HepG2 (cell line): ENCODE data around the gene GCC1. TPM values are rescaled to one million over a fixed set of nuclear protein-coding genes. Genes with fewer than 3 reads are reported as not detected.
A peak's percentile ranks its signal among the peaks of the same experiment; 100 is the strongest.

ENCODE experiments used
- GLI4 ChIP-seq: sonication (generic); formaldehyde crosslinking; IDR thresholded peaks from 2 replicates; pipeline ENCODE4 v1.5.1; 2020; ENCODE audit warnings: missing genetic modification reagents, mild to moderate bottlenecking, moderate library complexity, borderline replicate concordance
- NFIC ChIP-seq: IDR thresholded peaks from 2 replicates; pipeline ENCODE4 v1.6.1; 2012; ENCODE audit warnings: mild to moderate bottlenecking, low read length, inconsistent platforms
- NONO ChIP-seq, 2 experiments: fragments of 450-650 bp in 1 of 2; sonication (generic) in 1 of 2; formaldehyde crosslinking in 1 of 2; IDR thresholded peaks in 1 of 2; conservative IDR thresholded peaks in 1 of 2; 2 replicates each; pipeline versions ENCODE4 v1.6.1 to v1.8.0; 2017 to 2022; ENCODE audit warnings: mild to moderate bottlenecking in 1 of 2, missing genetic modification reagents in 1 of 2, moderate library complexity in 1 of 2
- NR1H2 ChIP-seq: sonication (generic); formaldehyde crosslinking; IDR thresholded peaks from 2 replicates; pipeline ENCODE4 v1.8.1; 2022; ENCODE audit warnings: low read depth, missing genetic modification reagents, borderline replicate concordance
- PHF20 ChIP-seq: sonication (generic); formaldehyde crosslinking; IDR thresholded peaks from 2 replicates; pipeline ENCODE4 v1.5.0; 2020; ENCODE audit warnings: mild to moderate bottlenecking, missing genetic modification reagents
- PHF21A ChIP-seq: sonication (generic); formaldehyde crosslinking; IDR thresholded peaks from 2 replicates; pipeline ENCODE4 v1.5.0; 2020; ENCODE audit warnings: mild to moderate bottlenecking, missing genetic modification reagents
- SIX4 ChIP-seq: sonication (generic); formaldehyde crosslinking; IDR thresholded peaks from 2 replicates; pipeline ENCODE4 v1.4.0; 2020; ENCODE audit warnings: missing genetic modification reagents
- SPEN ChIP-seq: sonication (generic); formaldehyde crosslinking; IDR thresholded peaks from 2 replicates; pipeline ENCODE4 v1.5.1; 2020; ENCODE audit warnings: low read depth, mild to moderate bottlenecking, missing genetic modification reagents
- THAP11 ChIP-seq: IDR thresholded peaks from 2 replicates; pipeline ENCODE4 v1.6.1; 2016; ENCODE audit warnings: missing biosample characterization, missing genetic modification reagents
- ZFYVE20 ChIP-seq: sonication (generic); formaldehyde crosslinking; IDR thresholded peaks from 2 replicates; pipeline ENCODE4 v1.8.0; 2023; ENCODE audit warnings: low read depth, mild to moderate bottlenecking, moderate library complexity, missing genetic modification reagents, borderline replicate concordance
- ZNF205 ChIP-seq: IDR thresholded peaks from 2 replicates; pipeline ENCODE4 v1.6.1; 2018; ENCODE audit warnings: missing biosample characterization, missing genetic modification reagents
- ZNF207 ChIP-seq: fragments of 450-650 bp; IDR thresholded peaks from 2 replicates; pipeline ENCODE4 v1.6.1; 2016; ENCODE audit warnings: antibody characterized with exemption, borderline replicate concordance
- ZNF552 ChIP-seq: sonication (generic); formaldehyde crosslinking; IDR thresholded peaks from 2 replicates; pipeline ENCODE4 v1.9.0; 2022; ENCODE audit warnings: missing genetic modification reagents, mild to moderate bottlenecking, borderline replicate concordance
- ZNF577 ChIP-seq: sonication (generic); formaldehyde crosslinking; IDR thresholded peaks from 2 replicates; pipeline ENCODE4 v1.4.0; 2020; ENCODE audit warnings: mild to moderate bottlenecking, low read depth, missing genetic modification reagents, borderline replicate concordance
- polyA plus RNA-seq, 8 experiments: library from polyadenylated mRNA; depleted of rRNA in 3 of 8; stranded (reverse) in 7 of 8; unstranded in 1 of 8; fragments of >200 nt; fragmentation: Illumina TruSeq in 4 of 8; extraction: Trizol in 4 of 8; gene quantifications; 2 replicates each; pipeline versions ENCODE4 v1.2.1 to v1.2.3, GENCODE V29; 2011 to 2016; ENCODE audit warnings: low read depth in 4 of 8, missing spikeins in 1 of 8, mixed read lengths in 1 of 8; ENCODE audit not compliant: insufficient read depth in 1 of 8
- total RNA-seq, 5 experiments: library from RNA; depleted of rRNA; stranded (reverse); fragments of >200 nt; fragmentation: Illumina TruSeq; extraction: Trizol; gene quantifications; 2 replicates each; pipeline ENCODE4 v1.2.3, GENCODE V29; 2016; ENCODE audit warnings: low read depth in 1 of 5
- TF ChIP-seq, protein P1 (sequence below), 2 experiments: sonication (generic) in 1 of 2; formaldehyde crosslinking in 1 of 2; IDR thresholded peaks; 2 replicates each; pipeline versions ENCODE4 v1.4.0 to v1.6.1; 2018 to 2020; ENCODE audit warnings: missing genetic modification reagents in 2 of 2, borderline replicate concordance in 1 of 2, low read depth in 1 of 2, mild to moderate bottlenecking in 1 of 2, missing biosample characterization in 1 of 2
- TF ChIP-seq, protein P2 (sequence below): sonication (generic); formaldehyde crosslinking; IDR thresholded peaks from 2 replicates; pipeline ENCODE4 v1.5.1; 2020; ENCODE audit warnings: mild to moderate bottlenecking, missing genetic modification reagents, borderline replicate concordance
- TF ChIP-seq, protein P3 (sequence below): sonication (generic); formaldehyde crosslinking; conservative IDR thresholded peaks from 2 replicates; pipeline ENCODE4 v1.8.1; 2023; ENCODE audit warnings: missing genetic modification reagents
- TF ChIP-seq, protein P4 (sequence below): sonication (generic); formaldehyde crosslinking; IDR thresholded peaks from 2 replicates; pipeline ENCODE4 v1.5.0; 2020; ENCODE audit warnings: mild to moderate bottlenecking, missing genetic modification reagents, borderline replicate concordance

GCC1 gene
- total and polyA plus RNA-seq, 2 of the 13 experiments (the other 11 are each of a cell fraction or from before 2014, with no cell fraction given), result 2.5 to 15.3 TPM

DNA sequence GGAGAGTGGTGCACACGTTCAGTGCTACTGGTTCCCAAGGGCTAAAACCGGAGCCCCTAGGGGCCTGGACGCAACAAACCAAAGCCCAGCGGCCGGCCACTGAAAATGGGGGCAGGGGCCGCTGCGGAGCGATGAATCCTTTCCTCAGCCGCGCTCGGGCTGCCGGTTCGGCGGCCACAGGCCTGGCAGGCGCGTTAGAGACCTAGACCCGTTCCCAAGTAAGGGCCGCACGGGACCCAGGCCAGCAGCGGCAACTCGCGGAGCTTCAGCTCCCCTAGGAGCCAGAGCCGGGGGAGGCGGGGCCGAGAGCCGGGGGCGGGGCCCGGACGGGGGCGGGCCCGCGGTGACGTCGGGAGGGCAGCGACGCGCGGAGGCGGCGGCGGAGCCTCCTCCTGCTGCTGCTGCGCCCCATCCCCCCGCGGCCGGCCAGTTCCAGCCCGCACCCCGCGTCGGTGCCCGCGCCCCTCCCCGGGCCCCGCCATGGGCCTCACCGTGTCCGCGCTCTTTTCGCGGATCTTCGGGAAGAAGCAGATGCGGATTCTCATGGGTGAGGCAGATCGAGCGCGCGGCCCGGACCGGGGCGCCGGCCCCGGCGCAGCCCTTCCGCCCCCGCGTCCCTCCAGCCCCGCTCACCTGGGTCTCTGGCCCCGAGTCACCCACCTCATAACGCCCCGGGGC lies 2.8 kb upstream of the GCC1 start, which contains the start of gene ARF5 (continued):
- TF ChIP-seq ZNF552, result no peak
- no peak; the same call in 1 of the 2 replicates for TF ChIP-seq PHF21A (CRISPR knock-in tag)
- TF ChIP-seq, protein P1, sequence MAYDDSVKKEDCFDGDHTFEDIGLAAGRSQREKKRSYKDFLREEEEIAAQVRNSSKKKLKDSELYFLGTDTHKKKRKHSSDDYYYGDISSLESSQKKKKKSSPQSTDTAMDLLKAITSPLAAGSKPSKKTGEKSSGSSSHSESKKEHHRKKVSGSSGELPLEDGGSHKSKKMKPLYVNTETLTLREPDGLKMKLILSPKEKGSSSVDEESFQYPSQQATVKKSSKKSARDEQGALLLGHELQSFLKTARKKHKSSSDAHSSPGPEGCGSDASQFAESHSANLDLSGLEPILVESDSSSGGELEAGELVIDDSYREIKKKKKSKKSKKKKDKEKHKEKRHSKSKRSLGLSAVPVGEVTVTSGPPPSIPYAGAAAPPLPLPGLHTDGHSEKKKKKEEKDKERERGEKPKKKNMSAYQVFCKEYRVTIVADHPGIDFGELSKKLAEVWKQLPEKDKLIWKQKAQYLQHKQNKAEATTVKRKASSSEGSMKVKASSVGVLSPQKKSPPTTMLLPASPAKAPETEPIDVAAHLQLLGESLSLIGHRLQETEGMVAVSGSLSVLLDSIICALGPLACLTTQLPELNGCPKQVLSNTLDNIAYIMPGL (CRISPR knock-in tag; IDR thresholded peaks at IDR 0.05; ENCODE audit: borderline replicate concordance in 1 of 2, low read depth in 1 of 2), result no peak
- TF ChIP-seq GLI4 (CRISPR knock-in tag), result no peak
- TF ChIP-seq THAP11 (CRISPR knock-in tag), result 0 out of 2 replicates have a peak, but pooled peaks have one; percentile 7
- TF ChIP-seq, protein P2, sequence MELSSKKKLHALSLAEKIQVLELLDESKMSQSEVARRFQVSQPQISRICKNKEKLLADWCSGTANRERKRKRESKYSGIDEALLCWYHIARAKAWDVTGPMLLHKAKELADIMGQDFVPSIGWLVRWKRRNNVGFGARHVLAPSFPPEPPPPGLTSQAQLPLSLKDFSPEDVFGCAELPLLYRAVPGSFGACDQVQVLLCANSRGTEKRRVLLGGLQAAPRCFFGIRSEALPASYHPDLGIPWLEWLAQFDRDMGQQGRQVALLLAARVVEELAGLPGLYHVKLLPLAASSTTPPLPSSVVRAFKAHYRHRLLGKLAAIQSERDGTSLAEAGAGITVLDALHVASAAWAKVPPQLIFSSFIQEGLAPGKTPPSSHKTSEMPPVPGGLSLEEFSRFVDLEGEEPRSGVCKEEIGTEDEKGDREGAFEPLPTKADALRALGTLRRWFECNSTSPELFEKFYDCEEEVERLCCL (CRISPR knock-in tag), result no peak
- TF ChIP-seq NONO (IDR thresholded peaks at IDR 0.05), result no peak
- no peak for TF ChIP-seq NONO (CRISPR knock-in tag; conservative IDR thresholded peaks at IDR 0.05)
- TF ChIP-seq, protein P3, sequence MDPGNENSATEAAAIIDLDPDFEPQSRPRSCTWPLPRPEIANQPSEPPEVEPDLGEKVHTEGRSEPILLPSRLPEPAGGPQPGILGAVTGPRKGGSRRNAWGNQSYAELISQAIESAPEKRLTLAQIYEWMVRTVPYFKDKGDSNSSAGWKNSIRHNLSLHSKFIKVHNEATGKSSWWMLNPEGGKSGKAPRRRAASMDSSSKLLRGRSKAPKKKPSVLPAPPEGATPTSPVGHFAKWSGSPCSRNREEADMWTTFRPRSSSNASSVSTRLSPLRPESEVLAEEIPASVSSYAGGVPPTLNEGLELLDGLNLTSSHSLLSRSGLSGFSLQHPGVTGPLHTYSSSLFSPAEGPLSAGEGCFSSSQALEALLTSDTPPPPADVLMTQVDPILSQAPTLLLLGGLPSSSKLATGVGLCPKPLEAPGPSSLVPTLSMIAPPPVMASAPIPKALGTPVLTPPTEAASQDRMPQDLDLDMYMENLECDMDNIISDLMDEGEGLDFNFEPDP (CRISPR knock-in tag), result no peak
- TF ChIP-seq, protein P4, sequence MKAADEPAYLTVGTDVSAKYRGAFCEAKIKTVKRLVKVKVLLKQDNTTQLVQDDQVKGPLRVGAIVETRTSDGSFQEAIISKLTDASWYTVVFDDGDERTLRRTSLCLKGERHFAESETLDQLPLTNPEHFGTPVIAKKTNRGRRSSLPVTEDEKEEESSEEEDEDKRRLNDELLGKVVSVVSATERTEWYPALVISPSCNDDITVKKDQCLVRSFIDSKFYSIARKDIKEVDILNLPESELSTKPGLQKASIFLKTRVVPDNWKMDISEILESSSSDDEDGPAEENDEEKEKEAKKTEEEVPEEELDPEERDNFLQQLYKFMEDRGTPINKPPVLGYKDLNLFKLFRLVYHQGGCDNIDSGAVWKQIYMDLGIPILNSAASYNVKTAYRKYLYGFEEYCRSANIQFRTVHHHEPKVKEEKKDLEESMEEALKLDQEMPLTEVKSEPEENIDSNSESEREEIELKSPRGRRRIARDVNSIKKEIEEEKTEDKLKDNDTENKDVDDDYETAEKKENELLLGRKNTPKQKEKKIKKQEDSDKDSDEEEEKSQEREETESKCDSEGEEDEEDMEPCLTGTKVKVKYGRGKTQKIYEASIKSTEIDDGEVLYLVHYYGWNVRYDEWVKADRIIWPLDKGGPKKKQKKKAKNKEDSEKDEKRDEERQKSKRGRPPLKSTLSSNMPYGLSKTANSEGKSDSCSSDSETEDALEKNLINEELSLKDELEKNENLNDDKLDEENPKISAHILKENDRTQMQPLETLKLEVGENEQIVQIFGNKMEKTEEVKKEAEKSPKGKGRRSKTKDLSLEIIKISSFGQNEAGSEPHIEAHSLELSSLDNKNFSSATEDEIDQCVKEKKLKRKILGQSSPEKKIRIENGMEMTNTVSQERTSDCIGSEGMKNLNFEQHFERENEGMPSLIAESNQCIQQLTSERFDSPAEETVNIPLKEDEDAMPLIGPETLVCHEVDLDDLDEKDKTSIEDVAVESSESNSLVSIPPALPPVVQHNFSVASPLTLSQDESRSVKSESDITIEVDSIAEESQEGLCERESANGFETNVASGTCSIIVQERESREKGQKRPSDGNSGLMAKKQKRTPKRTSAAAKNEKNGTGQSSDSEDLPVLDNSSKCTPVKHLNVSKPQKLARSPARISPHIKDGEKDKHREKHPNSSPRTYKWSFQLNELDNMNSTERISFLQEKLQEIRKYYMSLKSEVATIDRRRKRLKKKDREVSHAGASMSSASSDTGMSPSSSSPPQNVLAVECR (CRISPR knock-in tag), result peak; percentile 56; the same call in 1 of the 2 replicates
- TF ChIP-seq SIX4, result no peak
- no peak for TF ChIP-seq NR1H2 (CRISPR knock-in tag)
- no peak for TF ChIP-seq ZNF205 (CRISPR knock-in tag)
- TF ChIP-seq ZFYVE20 (CRISPR knock-in tag), result no peak
- no peak for TF ChIP-seq NFIC
- 0 out of 2 replicates have a peak, but pooled peaks have one; percentile 41 for TF ChIP-seq PHF20
- TF ChIP-seq ZNF577 (CRISPR knock-in tag), result no peak
- no peak for TF ChIP-seq SPEN (CRISPR knock-in tag)
- no peak for TF ChIP-seq ZNF207
